Measurements from ENCODE around the gene RRAGB. TPM values are rescaled to one million over a fixed set of nuclear protein-coding genes. Genes with fewer than 3 reads are reported as not detected.

RRAGB gene
- total and polyA plus RNA-seq, 2 experiments from 2014 or later: 6.0 to 7.9 TPM

DNA sequence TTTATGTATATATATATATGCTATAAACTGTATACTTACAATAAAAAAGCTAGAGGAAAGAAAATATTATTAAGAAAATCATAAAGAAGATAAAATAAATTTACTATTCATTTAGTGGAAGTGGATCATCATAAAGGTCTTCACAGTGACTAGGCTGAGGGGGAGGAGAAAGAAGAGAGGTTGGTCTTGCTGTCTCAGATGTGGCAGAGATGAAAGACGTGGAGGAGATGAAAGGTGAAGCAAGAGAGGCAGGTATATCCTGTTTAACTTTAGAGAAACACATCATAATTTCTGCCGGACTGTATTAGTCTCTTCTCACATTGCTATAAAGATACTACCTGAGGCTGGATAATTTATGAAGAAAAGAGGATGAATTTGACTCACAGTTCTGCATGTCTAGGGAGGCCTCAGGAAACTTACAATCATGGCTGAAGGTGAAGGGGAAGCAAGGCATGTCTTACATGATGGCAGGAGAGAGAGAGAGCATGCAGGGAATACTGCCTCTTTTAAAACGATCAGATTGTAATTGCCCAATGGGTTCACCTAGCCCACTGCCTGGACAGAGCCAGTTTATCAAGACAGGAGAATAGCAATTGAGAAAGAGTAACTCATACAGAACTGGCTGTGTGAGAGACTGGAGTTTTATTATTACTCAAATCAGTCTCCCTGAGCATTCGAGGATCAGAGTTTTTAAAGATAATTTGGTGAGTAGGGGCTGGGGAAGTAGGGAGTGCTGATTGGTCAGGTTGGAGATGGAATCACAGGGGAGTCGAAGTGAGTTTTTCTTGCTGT lies 22.1 kb upstream of the RRAGB start:
- no peaks in the 10 kb centered on the region for H3K4me1 Mint-ChIP-seq
- H3K36me3 ChIP-seq (ENCODE audit: insufficient read depth): no peaks in the 10 kb centered on the region
- H3K4me2 ChIP-seq: no peak overlapping the region
- no peak overlapping the region for H3K4me3 Mint-ChIP-seq
- H3K27me3 ChIP-seq (ENCODE audit: insufficient read depth): no peaks in the 10 kb centered on the region
- H3F3A ChIP-seq (replicated peaks; ENCODE audit: low read depth): no peaks in the 10 kb centered on the region
- H3K79me2 ChIP-seq (replicated peaks; ENCODE audit: insufficient read depth): no peaks in the 10 kb centered on the region
- ATAC-seq (no peak), DNase-seq (ENCODE audit: low spot score) (no peak)
- TF ChIP-seq STAT1 (IDR thresholded peaks at IDR 0.05; ENCODE audit: unreplicated experiment): no peak
- no peak for TF ChIP-seq NANOG (IDR thresholded peaks at IDR 0.05; ENCODE audit: borderline replicate concordance)
- no peak for TF ChIP-seq POLR2AphosphoS5 (IDR thresholded peaks at IDR 0.05; ENCODE audit: low read depth)
- TF ChIP-seq JUNB (IDR thresholded peaks at IDR 0.05; ENCODE audit: unreplicated experiment): no peak
- H2AFZ ChIP-seq: no peak overlapping the region
- H3K27me3 Mint-ChIP-seq (ENCODE audit: insufficient read depth, low read depth, poor library complexity): no peaks in the 10 kb centered on the region
- H3K9me3 Mint-ChIP-seq: peaks cover 68% of the 10 kb centered on the region
- H3K36me3 Mint-ChIP-seq (ENCODE audit: low read depth): no peaks in the 10 kb centered on the region; the same call in 2 of the 3 replicates
- no peaks in the 10 kb centered on the region for H4K20me1 ChIP-seq (replicated peaks; ENCODE audit: insufficient read depth)
- H3K27ac ChIP-seq (ENCODE audit: low read depth): no peak overlapping the region
- H3K4me3 ChIP-seq: no peak overlapping the region
- H3K9me2 ChIP-seq (ENCODE audit: insufficient read depth): no peaks in the 10 kb centered on the region
- H3K4me1 ChIP-seq (ENCODE audit: insufficient read depth): no peaks in the 10 kb centered on the region
- no peak overlapping the region for H3K27ac Mint-ChIP-seq

DNA sequence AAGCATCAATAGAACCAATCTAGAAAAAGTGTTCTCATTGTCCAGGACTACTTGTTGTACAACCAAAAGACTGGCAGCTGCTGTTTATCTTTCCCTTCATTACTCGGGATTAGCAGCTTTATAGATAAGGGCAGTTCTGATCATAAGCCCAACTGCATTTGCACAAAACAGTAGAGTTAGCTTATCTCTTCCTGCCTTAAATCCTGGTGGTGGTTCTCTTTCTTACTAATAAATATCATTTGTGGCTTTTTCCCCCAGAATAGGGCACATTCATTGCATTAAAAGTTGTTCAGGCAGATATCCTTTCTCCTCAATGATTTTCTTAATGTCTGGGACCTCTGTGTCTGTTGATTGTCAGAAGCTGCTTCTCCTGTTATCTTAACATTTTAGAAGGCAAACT lies 20.2 kb upstream of the RRAGB start:
- Histone ChIP-seq H3K9me2 (ENCODE audit: insufficient read depth) (no peaks in the 10 kb centered on the region), H3K4me3 (no peak overlapping the region), H3K4me2 (no peak overlapping the region), H3K79me2 (replicated peaks; ENCODE audit: insufficient read depth) (no peaks in the 10 kb centered on the region), H3K27ac (ENCODE audit: low read depth) (no peak overlapping the region), H3F3A (replicated peaks; ENCODE audit: low read depth) (no peaks in the 10 kb centered on the region), H3K36me3 (ENCODE audit: insufficient read depth) (no peaks in the 10 kb centered on the region), H4K20me1 (replicated peaks; ENCODE audit: insufficient read depth) (no peaks in the 10 kb centered on the region), H3K27me3 (ENCODE audit: insufficient read depth) (no peaks in the 10 kb centered on the region), H2AFZ (no peak overlapping the region), H3K4me1 (ENCODE audit: insufficient read depth) (no peaks in the 10 kb centered on the region)
- DNase-seq (ENCODE audit: low spot score): no peak
- H3K36me3 Mint-ChIP-seq (ENCODE audit: low read depth): no peaks in the 10 kb centered on the region; the same call in 2 of the 3 replicates
- H3K4me3 Mint-ChIP-seq: no peak overlapping the region
- TF ChIP-seq STAT1 (IDR thresholded peaks at IDR 0.05; ENCODE audit: unreplicated experiment) (no peak), POLR2AphosphoS5 (IDR thresholded peaks at IDR 0.05; ENCODE audit: low read depth) (no peak), EZH2 (IDR thresholded peaks at IDR 0.05; ENCODE audit: low read depth, unreplicated experiment) (no peak), ZNF114 (CRISPR knock-in tag; IDR thresholded peaks at IDR 0.05) (no peak), EZH2phosphoT487 (IDR thresholded peaks at IDR 0.05; ENCODE audit: unreplicated experiment) (no peak), CREB1 (CRISPR knock-in tag; IDR thresholded peaks at IDR 0.05; ENCODE audit: low read depth) (no peak)
- TF ChIP-seq, protein P1, sequence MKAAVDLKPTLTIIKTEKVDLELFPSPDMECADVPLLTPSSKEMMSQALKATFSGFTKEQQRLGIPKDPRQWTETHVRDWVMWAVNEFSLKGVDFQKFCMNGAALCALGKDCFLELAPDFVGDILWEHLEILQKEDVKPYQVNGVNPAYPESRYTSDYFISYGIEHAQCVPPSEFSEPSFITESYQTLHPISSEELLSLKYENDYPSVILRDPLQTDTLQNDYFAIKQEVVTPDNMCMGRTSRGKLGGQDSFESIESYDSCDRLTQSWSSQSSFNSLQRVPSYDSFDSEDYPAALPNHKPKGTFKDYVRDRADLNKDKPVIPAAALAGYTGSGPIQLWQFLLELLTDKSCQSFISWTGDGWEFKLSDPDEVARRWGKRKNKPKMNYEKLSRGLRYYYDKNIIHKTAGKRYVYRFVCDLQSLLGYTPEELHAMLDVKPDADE (IDR thresholded peaks at IDR 0.05): no peak
- no peaks in the 10 kb centered on the region for H3K4me1 Mint-ChIP-seq
- no peak for ATAC-seq
- peaks cover 60% of the 10 kb centered on the region for H3K9me3 Mint-ChIP-seq
- H3K27ac Mint-ChIP-seq: no peak overlapping the region
- no peaks in the 10 kb centered on the region for H3K27me3 Mint-ChIP-seq (ENCODE audit: insufficient read depth, low read depth, poor library complexity)

DNA sequence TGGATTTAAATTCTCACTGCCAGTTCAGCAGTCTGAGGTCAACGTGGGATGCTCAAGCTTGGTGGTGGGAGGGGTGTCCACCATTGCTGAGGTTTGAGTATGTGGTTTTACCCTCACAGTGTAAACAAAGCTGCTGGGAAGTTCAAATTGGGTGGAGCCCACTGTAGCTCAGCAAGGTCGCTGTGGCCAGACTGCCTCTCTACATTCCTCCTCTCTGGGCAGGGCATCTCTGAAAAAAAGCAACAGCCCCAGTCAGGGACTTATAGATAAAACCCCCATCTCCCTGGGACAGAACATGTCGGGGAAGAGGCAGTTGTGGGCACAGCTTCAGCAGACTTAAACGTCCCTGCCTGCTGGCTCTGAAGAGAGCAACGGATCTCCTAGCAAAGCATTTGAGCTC lies 14.9 kb upstream of the RRAGB start:
- H3K9me2 ChIP-seq (ENCODE audit: insufficient read depth): no peaks in the 10 kb centered on the region
- no peak overlapping the region for H3K4me3 ChIP-seq
- H3K36me3 ChIP-seq (ENCODE audit: insufficient read depth): no peaks in the 10 kb centered on the region
- H3K27ac ChIP-seq (ENCODE audit: low read depth): no peak overlapping the region
- Mint-ChIP-seq H3K27ac (no peak overlapping the region), H3K9me3 (peaks cover 74% of the 10 kb centered on the region), H3K27me3 (ENCODE audit: insufficient read depth, low read depth, poor library complexity) (peaks cover 7% of the 10 kb centered on the region), H3K36me3 (ENCODE audit: low read depth) (peaks cover 3% of the 10 kb centered on the region; the same call in 2 of the 3 replicates), H3K4me3 (no peak overlapping the region), H3K4me1 (no peaks in the 10 kb centered on the region)
- no peaks in the 10 kb centered on the region for H3F3A ChIP-seq (replicated peaks; ENCODE audit: low read depth)
- no peaks in the 10 kb centered on the region for H3K4me1 ChIP-seq (ENCODE audit: insufficient read depth)
- ATAC-seq (no peak), DNase-seq (ENCODE audit: low spot score) (no peak)
- no peaks in the 10 kb centered on the region for H3K79me2 ChIP-seq (replicated peaks; ENCODE audit: insufficient read depth)
- no peak overlapping the region for H3K4me2 ChIP-seq
- H2AFZ ChIP-seq: no peak overlapping the region
- H3K27me3 ChIP-seq (ENCODE audit: insufficient read depth): no peaks in the 10 kb centered on the region
- H4K20me1 ChIP-seq (replicated peaks; ENCODE audit: insufficient read depth): no peaks in the 10 kb centered on the region
- TF ChIP-seq POLR2AphosphoS5 (IDR thresholded peaks at IDR 0.05; ENCODE audit: low read depth): no peak
- no peak for TF ChIP-seq EZH2phosphoT487 (IDR thresholded peaks at IDR 0.05; ENCODE audit: unreplicated experiment)
- TF ChIP-seq, protein P2, sequence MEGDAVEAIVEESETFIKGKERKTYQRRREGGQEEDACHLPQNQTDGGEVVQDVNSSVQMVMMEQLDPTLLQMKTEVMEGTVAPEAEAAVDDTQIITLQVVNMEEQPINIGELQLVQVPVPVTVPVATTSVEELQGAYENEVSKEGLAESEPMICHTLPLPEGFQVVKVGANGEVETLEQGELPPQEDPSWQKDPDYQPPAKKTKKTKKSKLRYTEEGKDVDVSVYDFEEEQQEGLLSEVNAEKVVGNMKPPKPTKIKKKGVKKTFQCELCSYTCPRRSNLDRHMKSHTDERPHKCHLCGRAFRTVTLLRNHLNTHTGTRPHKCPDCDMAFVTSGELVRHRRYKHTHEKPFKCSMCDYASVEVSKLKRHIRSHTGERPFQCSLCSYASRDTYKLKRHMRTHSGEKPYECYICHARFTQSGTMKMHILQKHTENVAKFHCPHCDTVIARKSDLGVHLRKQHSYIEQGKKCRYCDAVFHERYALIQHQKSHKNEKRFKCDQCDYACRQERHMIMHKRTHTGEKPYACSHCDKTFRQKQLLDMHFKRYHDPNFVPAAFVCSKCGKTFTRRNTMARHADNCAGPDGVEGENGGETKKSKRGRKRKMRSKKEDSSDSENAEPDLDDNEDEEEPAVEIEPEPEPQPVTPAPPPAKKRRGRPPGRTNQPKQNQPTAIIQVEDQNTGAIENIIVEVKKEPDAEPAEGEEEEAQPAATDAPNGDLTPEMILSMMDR (conservative IDR thresholded peaks at IDR 0.05; ENCODE audit: low read depth in 2 of 2): no peak
